Lower leg skin (tissue), 4 donors: ENCODE results near the gene DPP10. TPM values are rescaled to one million over a fixed set of nuclear protein-coding genes. Genes with fewer than 3 reads are reported as not detected.
A peak's percentile ranks its signal among the peaks of the same experiment; 100 is the strongest.

ENCODE experiments used
- DNase-seq, 2 donors: peaks; one replicate each; pipeline ENCODE4 v3.0.0-alpha.2; 2019; ENCODE audit warnings: low spot score in 2 of 2
- H3K4me3 ChIP-seq: fragments of 200-600 bp; sonication (generic); 2 replicates; pipeline ENCODE4 v1.5.1; 2017; ENCODE audit warnings: mild to moderate bottlenecking, low read depth; ENCODE audit not compliant: poor library complexity, severe bottlenecking
- CTCF ChIP-seq, 3 donors: fragments of 450-650 bp; IDR thresholded peaks; one replicate each; pipeline ENCODE4 v1.5.1; 2016; ENCODE audit warnings: antibody characterized with exemption in 3 of 3, mild to moderate bottlenecking in 3 of 3, moderate library complexity in 2 of 3
- POLR2A ChIP-seq, 2 donors: fragments of 450-650 bp; IDR thresholded peaks; one replicate each; pipeline ENCODE4 v1.6.1; 2016 to 2017; ENCODE audit warnings: antibody characterized with exemption in 2 of 2, mild to moderate bottlenecking in 1 of 2, moderate library complexity in 1 of 2
- WGBS, 2 donors: methylation state at CpG; one replicate each; pipeline ENCODE4 v1.1.5; 2018; 5-methylcytosine and 5-hydroxymethylcytosine counted together
- intact Hi-C: fragments of 100-400 bp; cut with DNase I; formaldehyde crosslinking; loops from one replicate; pipeline ENCODE4 v1.15.0; 2023; ENCODE audit warnings: low total_unique reads
- total RNA-seq, 4 donors: library from RNA; depleted of rRNA; stranded (reverse); fragments of >200 nt; gene quantifications; one replicate each; pipeline ENCODE4 v1.1.0, GENCODE V29; 2016

DPP10 gene
- total RNA-seq, 4 donors from 2014 or later = 1.1 TPM; not detected in 3

GRCh38 chr2:114546531-114546930, 104.1 kb downstream of the DPP10 start:
- no peak for DNase-seq
- no peak overlapping the region for H3K4me3 ChIP-seq
- intact Hi-C loops = no loop called here
- TF ChIP-seq CTCF (IDR thresholded peaks at IDR 0.05) = no peak
- TF ChIP-seq POLR2A (IDR thresholded peaks at IDR 0.05) = no peak
- 80 to 84% methylated on average over 3 of the region's 3 CpGs for WGBS, 2 donors

GRCh38 chr2:114548151-114548550, 105.7 kb downstream of the DPP10 start:
- TF ChIP-seq POLR2A (IDR thresholded peaks at IDR 0.05) = no peak
- no peak for TF ChIP-seq CTCF (IDR thresholded peaks at IDR 0.05)
- intact Hi-C loops = no loop called here
- WGBS, 2 donors = 78 to 83% methylated on average over 6 of the region's 6 CpGs
- no peak overlapping the region for H3K4me3 ChIP-seq
- DNase-seq = no peak

GRCh38 chr2:114550364-114550763, 107.9 kb downstream of the DPP10 start:
- no peak for DNase-seq
- no peak for TF ChIP-seq CTCF (IDR thresholded peaks at IDR 0.05)
- TF ChIP-seq POLR2A (IDR thresholded peaks at IDR 0.05) = no peak
- WGBS, 2 donors = 73 to 74% methylated on average over 2 of the region's 2 CpGs
- no peak overlapping the region for H3K4me3 ChIP-seq
- intact Hi-C loops = no loop called here

- intact Hi-C loops = no loop called here
- TF ChIP-seq CTCF (IDR thresholded peaks at IDR 0.05) = no peak
- TF ChIP-seq POLR2A (IDR thresholded peaks at IDR 0.05) = no peak
- 48 to 50% methylated on average over 5 of the region's 5 CpGs for WGBS, 2 donors
- no peak overlapping the region for H3K4me3 ChIP-seq
- DNase-seq = peak in 1 of 2 donors; percentile 28
Measured at GRCh38 chr2:114550895-114551793, 108.7 kb downstream of the DPP10 start.

GRCh38 chr2:114553027-114553426, 110.6 kb downstream of the DPP10 start:
- intact Hi-C loops = no loop called here
- 54 to 64% methylated on average over 5 of the region's 5 CpGs for WGBS, 2 donors
- no peak for DNase-seq
- no peak overlapping the region for H3K4me3 ChIP-seq
- TF ChIP-seq CTCF (IDR thresholded peaks at IDR 0.05) (no peak), POLR2A (IDR thresholded peaks at IDR 0.05) (no peak)
